Neural progenitor cell (in vitro differentiated cells): ENCODE data around the gene AFF1. TPM values are rescaled to one million over a fixed set of nuclear protein-coding genes. Genes with fewer than 3 reads are reported as not detected.

Source experiments
- DNase-seq: peaks from one replicate; pipeline ENCODE4 v3.0.0-alpha.2; 2016; ENCODE audit warnings: low spot score
- H2AFZ ChIP-seq: fragments of 200-600 bp; sonication (generic); replicated peaks from 2 replicates; pipeline ENCODE4 v1.6.1; 2016; ENCODE audit warnings: antibody characterized with exemption
- H3F3A ChIP-seq: fragments of 200-600 bp; sonication (generic); 2 replicates; pipeline ENCODE4 v1.6.1; 2016; ENCODE audit warnings: antibody characterized with exemption, low read depth
- H3K27ac ChIP-seq: fragments of 200-600 bp; sonication (generic); 2 replicates; pipeline ENCODE4 v1.5.1; 2016; ENCODE audit warnings: mild to moderate bottlenecking
- H3K27me3 ChIP-seq: fragments of 200-600 bp; sonication (generic); 2 replicates; pipeline ENCODE4 v1.6.1; 2016; ENCODE audit warnings: mild to moderate bottlenecking, moderate library complexity
- H3K36me3 ChIP-seq: fragments of 200-600 bp; sonication (generic); 2 replicates; pipeline ENCODE4 v1.5.1; 2016
- H3K4me1 ChIP-seq: fragments of 200-600 bp; sonication (generic); 2 replicates; pipeline ENCODE4 v1.6.1; 2016; ENCODE audit warnings: mixed run types
- H3K4me2 ChIP-seq: fragments of 200-600 bp; sonication (generic); 2 replicates; pipeline ENCODE4 v1.6.1; 2016
- H3K4me3 ChIP-seq: fragments of 200-600 bp; sonication (generic); 2 replicates; pipeline ENCODE4 v1.5.1; 2016
- H3K79me2 ChIP-seq: fragments of 200-600 bp; sonication (generic); 2 replicates; pipeline ENCODE4 v1.6.1; 2016; ENCODE audit warnings: low read depth
- H3K9ac ChIP-seq: fragments of 200-600 bp; sonication (generic); 2 replicates; pipeline ENCODE4 v1.6.1; 2016
- H3K9me3 ChIP-seq: fragments of 200-600 bp; sonication (generic); 2 replicates; pipeline ENCODE4 v1.5.1; 2016; ENCODE audit warnings: low read depth
- H4K20me1 ChIP-seq: fragments of 200-600 bp; sonication (generic); 2 replicates; pipeline ENCODE4 v1.6.1; 2016; ENCODE audit warnings: low read depth
- H3K27ac Mint-ChIP-seq: 3 replicates; pipeline ENCODE4 v1.8.0; 2021; ENCODE audit warnings: mixed read lengths
- H3K27me3 Mint-ChIP-seq: 2 replicates; pipeline ENCODE4 v1.8.0; 2022; ENCODE audit warnings: low read depth, mild to moderate bottlenecking, inconsistent platforms, moderate library complexity, mixed read lengths; ENCODE audit not compliant: insufficient read depth
- H3K36me3 Mint-ChIP-seq: 3 replicates; pipeline ENCODE4 v1.8.0; 2021; ENCODE audit warnings: mixed read lengths
- H3K4me1 Mint-ChIP-seq: 3 replicates; pipeline ENCODE4 v1.8.0; 2021; ENCODE audit warnings: mixed read lengths
- H3K4me3 Mint-ChIP-seq: 3 replicates; pipeline ENCODE4 v1.8.0; 2021; ENCODE audit warnings: mild to moderate bottlenecking, moderate library complexity, mixed read lengths
- H3K9me3 Mint-ChIP-seq: 3 replicates; pipeline ENCODE4 v1.8.0; 2020; ENCODE audit warnings: mixed read lengths
- EZH2 ChIP-seq: fragments of 200-600 bp; sonication (generic); IDR thresholded peaks from 2 replicates; pipeline ENCODE4 v1.6.1; 2017; ENCODE audit warnings: antibody characterized with exemption, mild to moderate bottlenecking, moderate library complexity
- EZH2phosphoT487 ChIP-seq: fragments of 200-600 bp; sonication (generic); IDR thresholded peaks from 2 replicates; pipeline ENCODE4 v1.6.1; 2017; ENCODE audit warnings: antibody characterized with exemption
- total RNA-seq: library from RNA; depleted of rRNA; stranded (reverse); fragments of >200 nt; gene quantifications from 2 replicates; pipeline ENCODE4 v1.2.3, GENCODE V29; 2015; ENCODE audit warnings: low replicate concordance
- TF ChIP-seq, protein P1 (sequence below): fragments of 200-600 bp; sonication (generic); IDR thresholded peaks from 2 replicates; pipeline ENCODE4 v1.5.1; 2017; ENCODE audit warnings: antibody characterized with exemption, mild to moderate bottlenecking

Gene AFF1
- total RNA-seq, 1 donor from 2014 or later = 29.0 TPM

- H3K4me3 Mint-ChIP-seq = no peak overlapping the region
- H3K36me3 Mint-ChIP-seq = no peaks in the 10 kb centered on the region
- Histone ChIP-seq H4K20me1 (peaks cover 82% of the 10 kb centered on the region), H3K79me2 (peaks cover 100% of the 10 kb centered on the region), H3K27ac (no peak overlapping the region), H3F3A (peaks cover 68% of the 10 kb centered on the region), H3K9me3 (no peaks in the 10 kb centered on the region), H3K4me1 (peaks cover 88% of the 10 kb centered on the region), H3K36me3 (no peaks in the 10 kb centered on the region), H3K4me3 (no peak overlapping the region), H3K4me2 (no peak overlapping the region), H2AFZ (no peak overlapping the region), H3K9ac (no peak overlapping the region), H3K27me3 (no peaks in the 10 kb centered on the region)
- TF ChIP-seq, protein P1, sequence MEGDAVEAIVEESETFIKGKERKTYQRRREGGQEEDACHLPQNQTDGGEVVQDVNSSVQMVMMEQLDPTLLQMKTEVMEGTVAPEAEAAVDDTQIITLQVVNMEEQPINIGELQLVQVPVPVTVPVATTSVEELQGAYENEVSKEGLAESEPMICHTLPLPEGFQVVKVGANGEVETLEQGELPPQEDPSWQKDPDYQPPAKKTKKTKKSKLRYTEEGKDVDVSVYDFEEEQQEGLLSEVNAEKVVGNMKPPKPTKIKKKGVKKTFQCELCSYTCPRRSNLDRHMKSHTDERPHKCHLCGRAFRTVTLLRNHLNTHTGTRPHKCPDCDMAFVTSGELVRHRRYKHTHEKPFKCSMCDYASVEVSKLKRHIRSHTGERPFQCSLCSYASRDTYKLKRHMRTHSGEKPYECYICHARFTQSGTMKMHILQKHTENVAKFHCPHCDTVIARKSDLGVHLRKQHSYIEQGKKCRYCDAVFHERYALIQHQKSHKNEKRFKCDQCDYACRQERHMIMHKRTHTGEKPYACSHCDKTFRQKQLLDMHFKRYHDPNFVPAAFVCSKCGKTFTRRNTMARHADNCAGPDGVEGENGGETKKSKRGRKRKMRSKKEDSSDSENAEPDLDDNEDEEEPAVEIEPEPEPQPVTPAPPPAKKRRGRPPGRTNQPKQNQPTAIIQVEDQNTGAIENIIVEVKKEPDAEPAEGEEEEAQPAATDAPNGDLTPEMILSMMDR = no peak
- TF ChIP-seq EZH2phosphoT487 = no peak
- TF ChIP-seq EZH2 = no peak
- peaks cover 39% of the 10 kb centered on the region for H3K4me1 Mint-ChIP-seq
- no peak for DNase-seq
- no peaks in the 10 kb centered on the region for H3K27me3 Mint-ChIP-seq
- no peaks in the 10 kb centered on the region for H3K9me3 Mint-ChIP-seq
- H3K27ac Mint-ChIP-seq = no peak overlapping the region
These were observed 94.5 kb downstream of the AFF1 start for GRCh38 chr4:87029356-87029755.

- H3K9me3 Mint-ChIP-seq = no peaks in the 10 kb centered on the region
- H3K9me3 ChIP-seq = no peaks in the 10 kb centered on the region
- peaks cover 100% of the 10 kb centered on the region for H3K79me2 ChIP-seq
- no peaks in the 10 kb centered on the region for H3K27me3 Mint-ChIP-seq
- H3F3A ChIP-seq = peaks cover 69% of the 10 kb centered on the region
- no peak overlapping the region for H3K4me3 ChIP-seq
- H3K4me1 ChIP-seq = peaks cover 86% of the 10 kb centered on the region
- no peaks in the 10 kb centered on the region for H3K27me3 ChIP-seq
- TF ChIP-seq EZH2phosphoT487 (no peak), EZH2 (no peak)
- H4K20me1 ChIP-seq = peaks cover 78% of the 10 kb centered on the region
- no peak for DNase-seq
- no peak overlapping the region for H2AFZ ChIP-seq
- no peaks in the 10 kb centered on the region for H3K36me3 ChIP-seq
- H3K4me1 Mint-ChIP-seq = peaks cover 35% of the 10 kb centered on the region
- no peaks in the 10 kb centered on the region for H3K36me3 Mint-ChIP-seq
- H3K27ac ChIP-seq = peak overlapping the region; percentile 73
- no peak overlapping the region for H3K9ac ChIP-seq
- no peak overlapping the region for H3K4me3 Mint-ChIP-seq
- peak overlapping the region; percentile 15 for H3K27ac Mint-ChIP-seq
- peak overlapping the region; percentile 68 for H3K4me2 ChIP-seq
These were observed 95.3 kb downstream of the AFF1 start for GRCh38 chr4:87030124-87030523.

DNA sequence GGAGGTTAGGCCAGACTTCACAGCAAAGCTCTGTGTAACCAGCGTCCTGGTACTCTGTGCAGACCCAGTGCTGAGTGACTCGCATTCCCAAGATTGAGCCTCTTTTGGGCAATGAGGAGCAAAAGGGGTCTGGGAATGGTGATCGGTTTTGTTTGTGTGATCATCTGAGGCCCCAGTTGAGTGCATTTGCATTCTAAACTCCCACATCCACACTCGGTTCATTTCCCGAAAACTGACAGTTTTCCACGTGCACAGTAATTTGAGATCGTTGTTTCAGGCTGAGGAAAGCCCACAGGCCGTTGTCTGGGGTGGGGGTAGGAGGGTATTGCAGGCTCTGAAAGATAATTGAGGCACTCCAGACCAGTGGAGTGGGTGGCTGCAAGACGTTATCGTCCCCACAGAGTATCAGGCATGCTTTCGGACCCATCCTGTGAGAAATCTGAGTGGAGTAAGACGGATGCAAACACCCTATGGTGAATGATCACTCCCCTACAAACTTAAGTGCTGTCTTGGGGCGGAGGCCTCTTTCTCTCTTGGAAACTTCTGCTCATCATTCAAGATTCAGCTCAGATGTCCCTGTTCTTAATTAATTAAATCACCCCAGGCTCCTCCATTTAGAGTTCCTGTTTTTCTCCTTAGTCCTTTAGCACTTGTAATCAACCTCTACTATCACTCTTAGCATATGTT lies 96.1 kb downstream of the AFF1 start:
- Histone ChIP-seq H3K9ac (no peak overlapping the region), H3K36me3 (no peaks in the 10 kb centered on the region), H3K4me3 (peak overlapping the region; percentile 7), H3F3A (peaks cover 64% of the 10 kb centered on the region), H3K27me3 (no peaks in the 10 kb centered on the region), H3K9me3 (no peaks in the 10 kb centered on the region), H2AFZ (no peak overlapping the region), H3K79me2 (peaks cover 100% of the 10 kb centered on the region), H3K4me2 (peak overlapping the region; percentile 68), H3K27ac (peak overlapping the region; percentile 73), H3K4me1 (peaks cover 87% of the 10 kb centered on the region), H4K20me1 (peaks cover 75% of the 10 kb centered on the region)
- H3K4me1 Mint-ChIP-seq = peaks cover 33% of the 10 kb centered on the region
- no peaks in the 10 kb centered on the region for H3K36me3 Mint-ChIP-seq
- H3K27me3 Mint-ChIP-seq = no peaks in the 10 kb centered on the region
- no peaks in the 10 kb centered on the region for H3K9me3 Mint-ChIP-seq
- H3K27ac Mint-ChIP-seq = no peak overlapping the region
- peak; percentile 46 for DNase-seq
- no peak overlapping the region for H3K4me3 Mint-ChIP-seq
- TF ChIP-seq, protein P1 = no peak
- no peak for TF ChIP-seq EZH2
- no peak for TF ChIP-seq EZH2phosphoT487

GRCh38 chr4:87031920-87032319 lies 97.1 kb downstream of the AFF1 start:
- no peak overlapping the region for H3K27ac Mint-ChIP-seq
- H3K27ac ChIP-seq = peak overlapping the region; percentile 73
- peaks cover 74% of the 10 kb centered on the region for H4K20me1 ChIP-seq

More at GRCh38 chr4:87031920-87032319, 97.1 kb downstream of the AFF1 start:
- H3K4me3 ChIP-seq = no peak overlapping the region
- H3K4me2 ChIP-seq = peak overlapping the region; percentile 68
- no peaks in the 10 kb centered on the region for H3K27me3 ChIP-seq
- Mint-ChIP-seq H3K4me3 (no peak overlapping the region), H3K27me3 (no peaks in the 10 kb centered on the region), H3K4me1 (peaks cover 36% of the 10 kb centered on the region), H3K9me3 (no peaks in the 10 kb centered on the region), H3K36me3 (no peaks in the 10 kb centered on the region)
- H3K36me3 ChIP-seq = no peaks in the 10 kb centered on the region
- DNase-seq = peak; percentile 47
- TF ChIP-seq EZH2phosphoT487 (no peak), EZH2 (no peak)
- TF ChIP-seq, protein P1 = no peak
- H2AFZ ChIP-seq = no peak overlapping the region
- no peak overlapping the region for H3K9ac ChIP-seq
- peaks cover 89% of the 10 kb centered on the region for H3K4me1 ChIP-seq
- H3K9me3 ChIP-seq = no peaks in the 10 kb centered on the region
- peaks cover 100% of the 10 kb centered on the region for H3K79me2 ChIP-seq
- H3F3A ChIP-seq = peaks cover 56% of the 10 kb centered on the region
